ENCODE measurements around the gene NCAPG.
"Not testable (repeated sequence)": the region's sequence is repeated elsewhere in the genome, so short reads cannot be mapped to it uniquely, and the experiment has no call there.

Gene NCAPG

GRCh38 chr4:17851959-17852358 lies 41.2 kb downstream of the NCAPG start:
- peaks cover 3% of the 10 kb centered on the region for H3K36me3 ChIP-seq (ENCODE audit: insufficient read depth, insufficient read length, low read length)
- no peak overlapping the region for H3K4me3 ChIP-seq (ENCODE audit: insufficient read length, low read depth)
- TF ChIP-seq SUZ12 (IDR thresholded peaks at IDR 0.05; ENCODE audit: extremely low read depth, insufficient read depth, insufficient read length) (no peak), ZNF274 (IDR thresholded peaks at IDR 0.05; ENCODE audit: low read depth, low read length) (no peak)
- no peak overlapping the region for H3K9ac ChIP-seq (ENCODE audit: insufficient read length, low read depth)
- peaks cover 16% of the 10 kb centered on the region for H3K9me3 ChIP-seq (ENCODE audit: insufficient read depth, low read length)
- H3K4me1 ChIP-seq (ENCODE audit: insufficient read depth, insufficient read length), result no peaks in the 10 kb centered on the region
- no peaks in the 10 kb centered on the region for H3K27me3 ChIP-seq (ENCODE audit: insufficient read depth, insufficient read length)
- DNase-seq (ENCODE audit: low read depth, low spot score), result no peak

- no peaks in the 10 kb centered on the region for H3K36me3 ChIP-seq (ENCODE audit: insufficient read depth, insufficient read length, low read length)
Observed at GRCh38 chr4:17854036-17854435, 43.3 kb downstream of the NCAPG start.

GRCh38 chr4:17859793-17860406 lies 49.1 kb downstream of the NCAPG start:
- H3K4me3 ChIP-seq (ENCODE audit: insufficient read length, low read depth), result no peak overlapping the region
- no peak for DNase-seq (ENCODE audit: low read depth, low spot score)
- H3K9ac ChIP-seq (ENCODE audit: insufficient read length, low read depth), result no peak overlapping the region
- no peak for TF ChIP-seq YY1 (IDR thresholded peaks at IDR 0.05; ENCODE audit: insufficient read depth, insufficient read length)
- no peak for TF ChIP-seq ZNF274 (IDR thresholded peaks at IDR 0.05; ENCODE audit: low read depth, low read length)
- no peak for TF ChIP-seq SUZ12 (IDR thresholded peaks at IDR 0.05; ENCODE audit: extremely low read depth, insufficient read depth, insufficient read length)
- no peaks in the 10 kb centered on the region for H3K27me3 ChIP-seq (ENCODE audit: insufficient read depth, insufficient read length)
- no peaks in the 10 kb centered on the region for H3K36me3 ChIP-seq (ENCODE audit: insufficient read depth, insufficient read length, low read length)
- no peaks in the 10 kb centered on the region; the same call in 1 of the 2 replicates for H3K9me3 ChIP-seq (ENCODE audit: insufficient read depth, low read length)
- no peaks in the 10 kb centered on the region for H3K4me1 ChIP-seq (ENCODE audit: insufficient read depth, insufficient read length)

More at GRCh38 chr4:17854036-17854435, 43.3 kb downstream of the NCAPG start:
- no peak for DNase-seq (ENCODE audit: low read depth, low spot score)
- no peak overlapping the region for H3K9ac ChIP-seq (ENCODE audit: insufficient read length, low read depth)
- H3K9me3 ChIP-seq (ENCODE audit: insufficient read depth, low read length), result no peaks in the 10 kb centered on the region
- no peaks in the 10 kb centered on the region for H3K4me1 ChIP-seq (ENCODE audit: insufficient read depth, insufficient read length)
- H3K4me3 ChIP-seq (ENCODE audit: insufficient read length, low read depth), result no peak overlapping the region
- TF ChIP-seq SUZ12 (IDR thresholded peaks at IDR 0.05; ENCODE audit: extremely low read depth, insufficient read depth, insufficient read length) (no peak), ZNF274 (IDR thresholded peaks at IDR 0.05; ENCODE audit: low read depth, low read length) (no peak), YY1 (IDR thresholded peaks at IDR 0.05; ENCODE audit: insufficient read depth, insufficient read length) (no peak)
- no peaks in the 10 kb centered on the region for H3K27me3 ChIP-seq (ENCODE audit: insufficient read depth, insufficient read length)

GRCh38 chr4:17861906-17862305 lies 51.1 kb downstream of the NCAPG start:
- not testable (repeated sequence) for DNase-seq (ENCODE audit: low read depth, low spot score); H3K27me3 ChIP-seq (ENCODE audit: insufficient read depth, insufficient read length); H3K4me1 ChIP-seq (ENCODE audit: insufficient read depth, insufficient read length); H3K4me3 ChIP-seq (ENCODE audit: insufficient read length, low read depth); H3K9me3 ChIP-seq (ENCODE audit: insufficient read depth, low read length); H3K9ac ChIP-seq (ENCODE audit: insufficient read length, low read depth); H3K36me3 ChIP-seq (ENCODE audit: insufficient read depth, insufficient read length, low read length)

GRCh38 chr4:17865866-17866363 lies 55.1 kb downstream of the NCAPG start:
- no peaks in the 10 kb centered on the region; the same call in 1 of the 2 replicates for H3K9me3 ChIP-seq (ENCODE audit: insufficient read depth, low read length)
- H3K4me1 ChIP-seq (ENCODE audit: insufficient read depth, insufficient read length), result no peaks in the 10 kb centered on the region
- H3K27me3 ChIP-seq (ENCODE audit: insufficient read depth, insufficient read length), result no peaks in the 10 kb centered on the region
- H3K9ac ChIP-seq (ENCODE audit: insufficient read length, low read depth), result no peak overlapping the region
- H3K4me3 ChIP-seq (ENCODE audit: insufficient read length, low read depth), result no peak overlapping the region
- TF ChIP-seq ZNF274 (IDR thresholded peaks at IDR 0.05; ENCODE audit: low read depth, low read length), result no peak
- TF ChIP-seq YY1 (IDR thresholded peaks at IDR 0.05; ENCODE audit: insufficient read depth, insufficient read length), result no peak
- TF ChIP-seq SUZ12 (IDR thresholded peaks at IDR 0.05; ENCODE audit: extremely low read depth, insufficient read depth, insufficient read length), result no peak
- no peaks in the 10 kb centered on the region for H3K36me3 ChIP-seq (ENCODE audit: insufficient read depth, insufficient read length, low read length)
- DNase-seq (ENCODE audit: low read depth, low spot score), result no peak

GRCh38 chr4:17866810-17867209 lies 56.0 kb downstream of the NCAPG start:
- TF ChIP-seq ZNF274 (IDR thresholded peaks at IDR 0.05; ENCODE audit: low read depth, low read length) (no peak), YY1 (IDR thresholded peaks at IDR 0.05; ENCODE audit: insufficient read depth, insufficient read length) (no peak), SUZ12 (IDR thresholded peaks at IDR 0.05; ENCODE audit: extremely low read depth, insufficient read depth, insufficient read length) (no peak)
- Histone ChIP-seq H3K9me3 (ENCODE audit: insufficient read depth, low read length) (no peaks in the 10 kb centered on the region; the same call in 1 of the 2 replicates), H3K9ac (ENCODE audit: insufficient read length, low read depth) (no peak overlapping the region), H3K36me3 (ENCODE audit: insufficient read depth, insufficient read length, low read length) (no peaks in the 10 kb centered on the region), H3K4me3 (ENCODE audit: insufficient read length, low read depth) (no peak overlapping the region), H3K27me3 (ENCODE audit: insufficient read depth, insufficient read length) (no peaks in the 10 kb centered on the region), H3K4me1 (ENCODE audit: insufficient read depth, insufficient read length) (no peaks in the 10 kb centered on the region)
- no peak for DNase-seq (ENCODE audit: low read depth, low spot score)

GRCh38 chr4:17867276-17867675 lies 56.5 kb downstream of the NCAPG start:
- TF ChIP-seq YY1 (IDR thresholded peaks at IDR 0.05; ENCODE audit: insufficient read depth, insufficient read length), result no peak
- TF ChIP-seq SUZ12 (IDR thresholded peaks at IDR 0.05; ENCODE audit: extremely low read depth, insufficient read depth, insufficient read length), result no peak
- TF ChIP-seq ZNF274 (IDR thresholded peaks at IDR 0.05; ENCODE audit: low read depth, low read length), result no peak
- no peaks in the 10 kb centered on the region for H3K4me1 ChIP-seq (ENCODE audit: insufficient read depth, insufficient read length)
- no peak overlapping the region for H3K9ac ChIP-seq (ENCODE audit: insufficient read length, low read depth)
- no peak for DNase-seq (ENCODE audit: low read depth, low spot score)
- H3K4me3 ChIP-seq (ENCODE audit: insufficient read length, low read depth), result no peak overlapping the region
- H3K36me3 ChIP-seq (ENCODE audit: insufficient read depth, insufficient read length, low read length), result no peaks in the 10 kb centered on the region
- H3K9me3 ChIP-seq (ENCODE audit: insufficient read depth, low read length), result no peaks in the 10 kb centered on the region; the same call in 1 of the 2 replicates
- H3K27me3 ChIP-seq (ENCODE audit: insufficient read depth, insufficient read length), result no peaks in the 10 kb centered on the region

All from NT2/D1 (cell line).